SK-N-SH (cell line): ENCODE measurements around the gene FOXL2NB.

Experiments used
- EP300 ChIP-seq, 2 experiments: IDR thresholded peaks; 2 replicates each; pipeline versions ENCODE4 v1.4.0 to v1.6.1; 2012; ENCODE audit warnings: borderline replicate concordance in 1 of 2, low read depth in 1 of 2, low read length in 1 of 2
- MXI1 ChIP-seq: IDR thresholded peaks from 2 replicates; pipeline ENCODE4 v1.6.1; 2012; ENCODE audit warnings: mild to moderate bottlenecking, low read depth, low read length, improper control_type of control experiment
- NFIC ChIP-seq: IDR thresholded peaks from 2 replicates; pipeline ENCODE4 v1.4.0; 2012; ENCODE audit warnings: borderline replicate concordance
- POLR2AphosphoS5 ChIP-seq: IDR thresholded peaks from 2 replicates; pipeline ENCODE4 v1.6.1; 2012; ENCODE audit warnings: low read depth, low read length
- RAD21 ChIP-seq: IDR thresholded peaks from 2 replicates; pipeline ENCODE4 v1.6.1; 2012; ENCODE audit warnings: mild to moderate bottlenecking, low read length
- RCOR1 ChIP-seq: fragments of 150-350 bp; IDR thresholded peaks from 2 replicates; pipeline ENCODE4 v1.6.1; 2017; ENCODE audit warnings: antibody characterized with exemption, low read length
- REST ChIP-seq: IDR thresholded peaks from 2 replicates; pipeline ENCODE4 v1.6.1; 2012; ENCODE audit warnings: mild to moderate bottlenecking, low read depth, low read length, moderate library complexity
- USF2 ChIP-seq: fragments of 150-350 bp; IDR thresholded peaks from 2 replicates; pipeline ENCODE4 v1.6.1; 2017; ENCODE audit warnings: antibody characterized with exemption, low read length, low read depth, borderline replicate concordance
- YY1 ChIP-seq: IDR thresholded peaks from 2 replicates; pipeline ENCODE4 v1.4.0; 2012; ENCODE audit warnings: low read depth, mild to moderate bottlenecking
- TF ChIP-seq, protein P1 (sequence below): fragments of 200-600 bp; sonication (generic); IDR thresholded peaks from 2 replicates; pipeline ENCODE4 v1.6.1; 2017; ENCODE audit warnings: antibody characterized with exemption, mild to moderate bottlenecking, moderate library complexity
- TF ChIP-seq, protein P2 (sequence below): IDR thresholded peaks from 2 replicates; pipeline ENCODE4 v1.4.0; 2012; ENCODE audit warnings: low read depth

DNA sequence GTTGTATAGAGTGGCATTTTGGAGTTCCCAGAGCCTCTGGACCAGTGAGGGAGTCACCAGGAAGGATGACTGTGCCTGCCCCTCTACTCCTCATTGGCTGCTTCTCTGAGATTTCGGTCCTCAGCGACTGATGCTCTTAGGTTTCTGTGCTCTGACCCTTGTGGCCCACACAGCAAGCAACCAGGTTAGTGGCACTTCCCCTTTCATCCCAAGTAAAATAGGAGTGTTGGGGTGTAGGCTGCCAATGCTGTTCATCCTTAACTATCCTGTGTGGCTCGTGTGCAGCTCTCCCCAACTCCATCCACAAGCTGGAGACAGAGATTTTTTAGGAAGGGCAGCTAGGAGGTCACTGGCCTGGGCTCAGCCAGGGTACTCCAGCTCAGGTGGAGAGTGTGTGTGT lies 37.8 kb downstream of the FOXL2NB start:
- TF ChIP-seq RCOR1, result no peak
- TF ChIP-seq NFIC, result no peak
- no peak for TF ChIP-seq EP300 (IDR thresholded peaks at IDR 0.05; ENCODE audit: borderline replicate concordance in 1 of 2, low read depth in 1 of 2, low read length in 1 of 2)
- no peak for TF ChIP-seq POLR2AphosphoS5
- TF ChIP-seq, protein P1, sequence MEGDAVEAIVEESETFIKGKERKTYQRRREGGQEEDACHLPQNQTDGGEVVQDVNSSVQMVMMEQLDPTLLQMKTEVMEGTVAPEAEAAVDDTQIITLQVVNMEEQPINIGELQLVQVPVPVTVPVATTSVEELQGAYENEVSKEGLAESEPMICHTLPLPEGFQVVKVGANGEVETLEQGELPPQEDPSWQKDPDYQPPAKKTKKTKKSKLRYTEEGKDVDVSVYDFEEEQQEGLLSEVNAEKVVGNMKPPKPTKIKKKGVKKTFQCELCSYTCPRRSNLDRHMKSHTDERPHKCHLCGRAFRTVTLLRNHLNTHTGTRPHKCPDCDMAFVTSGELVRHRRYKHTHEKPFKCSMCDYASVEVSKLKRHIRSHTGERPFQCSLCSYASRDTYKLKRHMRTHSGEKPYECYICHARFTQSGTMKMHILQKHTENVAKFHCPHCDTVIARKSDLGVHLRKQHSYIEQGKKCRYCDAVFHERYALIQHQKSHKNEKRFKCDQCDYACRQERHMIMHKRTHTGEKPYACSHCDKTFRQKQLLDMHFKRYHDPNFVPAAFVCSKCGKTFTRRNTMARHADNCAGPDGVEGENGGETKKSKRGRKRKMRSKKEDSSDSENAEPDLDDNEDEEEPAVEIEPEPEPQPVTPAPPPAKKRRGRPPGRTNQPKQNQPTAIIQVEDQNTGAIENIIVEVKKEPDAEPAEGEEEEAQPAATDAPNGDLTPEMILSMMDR, result no peak
- no peak for TF ChIP-seq MXI1
- no peak for TF ChIP-seq USF2
- TF ChIP-seq REST, result no peak
- no peak for TF ChIP-seq RAD21
- TF ChIP-seq, protein P2, sequence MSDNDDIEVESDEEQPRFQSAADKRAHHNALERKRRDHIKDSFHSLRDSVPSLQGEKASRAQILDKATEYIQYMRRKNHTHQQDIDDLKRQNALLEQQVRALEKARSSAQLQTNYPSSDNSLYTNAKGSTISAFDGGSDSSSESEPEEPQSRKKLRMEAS, result no peak
- no peak for TF ChIP-seq YY1
